ENCODE measurements around the gene ATAD3A.
"Not testable (repeated sequence)": the region's sequence is repeated elsewhere in the genome, so short reads cannot be mapped to it uniquely, and the experiment has no call there.

Gene ATAD3A

GRCh38 chr1:1504777-1505365, 7.1 kb upstream of the ATAD3A start:
- H3K27me3 ChIP-seq (ENCODE audit: low read length); H3K4me3 ChIP-seq (ENCODE audit: insufficient read depth, low read length, poor library complexity, severe bottlenecking); H3K36me3 ChIP-seq (ENCODE audit: low read length); H3K79me2 ChIP-seq (ENCODE audit: insufficient read depth, low read length); H4K20me1 ChIP-seq (ENCODE audit: low read depth, low read length); H3K9me2 ChIP-seq (replicated peaks; ENCODE audit: insufficient read depth, low read length); H3K9me3 ChIP-seq (ENCODE audit: insufficient read depth, low read length): not testable (repeated sequence)
- TF ChIP-seq, protein P1, sequence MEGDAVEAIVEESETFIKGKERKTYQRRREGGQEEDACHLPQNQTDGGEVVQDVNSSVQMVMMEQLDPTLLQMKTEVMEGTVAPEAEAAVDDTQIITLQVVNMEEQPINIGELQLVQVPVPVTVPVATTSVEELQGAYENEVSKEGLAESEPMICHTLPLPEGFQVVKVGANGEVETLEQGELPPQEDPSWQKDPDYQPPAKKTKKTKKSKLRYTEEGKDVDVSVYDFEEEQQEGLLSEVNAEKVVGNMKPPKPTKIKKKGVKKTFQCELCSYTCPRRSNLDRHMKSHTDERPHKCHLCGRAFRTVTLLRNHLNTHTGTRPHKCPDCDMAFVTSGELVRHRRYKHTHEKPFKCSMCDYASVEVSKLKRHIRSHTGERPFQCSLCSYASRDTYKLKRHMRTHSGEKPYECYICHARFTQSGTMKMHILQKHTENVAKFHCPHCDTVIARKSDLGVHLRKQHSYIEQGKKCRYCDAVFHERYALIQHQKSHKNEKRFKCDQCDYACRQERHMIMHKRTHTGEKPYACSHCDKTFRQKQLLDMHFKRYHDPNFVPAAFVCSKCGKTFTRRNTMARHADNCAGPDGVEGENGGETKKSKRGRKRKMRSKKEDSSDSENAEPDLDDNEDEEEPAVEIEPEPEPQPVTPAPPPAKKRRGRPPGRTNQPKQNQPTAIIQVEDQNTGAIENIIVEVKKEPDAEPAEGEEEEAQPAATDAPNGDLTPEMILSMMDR (IDR thresholded peaks at IDR 0.05; ENCODE audit: insufficient read depth, low read length, poor library complexity, severe bottlenecking): peak; percentile 38
- H3K4me2 ChIP-seq (ENCODE audit: low read depth, low read length, poor library complexity, severe bottlenecking): peak overlapping the region; percentile 37
- 0 out of 2 replicates have a peak overlapping the region, but pooled peaks have one; percentile 26 for H3K27ac ChIP-seq (ENCODE audit: low read depth, low read length)
- H2AFZ ChIP-seq (ENCODE audit: low read depth, low read length, severe bottlenecking): peak overlapping the region; percentile 61
- H3F3A ChIP-seq (ENCODE audit: insufficient read depth): peaks cover 15% of the 10 kb centered on the region; the same call in 1 of the 2 replicates
- 0 out of 2 replicates have a peak overlapping the region, but pooled peaks have one; percentile 0 for H3K9ac ChIP-seq (ENCODE audit: low read length)

GRCh38 chr1:1505366-1505798, 6.6 kb upstream of the ATAD3A start:
- Histone ChIP-seq H3K4me2 (ENCODE audit: low read depth, low read length, poor library complexity, severe bottlenecking) (peak overlapping the region; percentile 37), H3K27ac (ENCODE audit: low read depth, low read length) (0 out of 2 replicates have a peak overlapping the region, but pooled peaks have one; percentile 26), H2AFZ (ENCODE audit: low read depth, low read length, severe bottlenecking) (peak overlapping the region; percentile 61), H3K9ac (ENCODE audit: low read length) (0 out of 2 replicates have a peak overlapping the region, but pooled peaks have one; percentile 0), H3F3A (ENCODE audit: insufficient read depth) (peaks cover 16% of the 10 kb centered on the region; the same call in 1 of the 2 replicates)
- not testable (repeated sequence) for H3K9me3 ChIP-seq (ENCODE audit: insufficient read depth, low read length); H3K4me3 ChIP-seq (ENCODE audit: insufficient read depth, low read length, poor library complexity, severe bottlenecking); H3K9me2 ChIP-seq (replicated peaks; ENCODE audit: insufficient read depth, low read length); H3K27me3 ChIP-seq (ENCODE audit: low read length); H4K20me1 ChIP-seq (ENCODE audit: low read depth, low read length); H3K36me3 ChIP-seq (ENCODE audit: low read length); H3K79me2 ChIP-seq (ENCODE audit: insufficient read depth, low read length)

DNA sequence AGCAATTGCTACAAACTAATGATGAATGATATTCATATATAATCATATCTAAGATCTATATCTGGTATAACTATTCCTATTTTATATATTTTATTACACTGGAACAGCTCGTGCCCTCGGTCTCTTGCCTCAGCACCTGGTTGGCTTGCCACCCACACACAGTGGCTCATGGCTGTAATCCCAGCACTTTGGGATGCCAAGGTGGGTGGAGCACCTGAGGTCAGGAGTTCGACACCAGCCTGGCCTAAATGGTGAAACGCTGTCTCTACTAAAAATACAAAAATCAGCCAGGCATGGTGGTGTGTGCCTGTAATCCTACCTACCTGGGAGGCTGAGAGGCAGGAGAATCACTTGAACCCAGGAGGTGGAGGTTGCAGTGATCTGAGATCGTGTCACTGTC, 6.2 kb upstream of the ATAD3A start:
- H3K27me3 ChIP-seq (ENCODE audit: low read length); H3K4me3 ChIP-seq (ENCODE audit: insufficient read depth, low read length, poor library complexity, severe bottlenecking); H3K9me2 ChIP-seq (replicated peaks; ENCODE audit: insufficient read depth, low read length); H3K79me2 ChIP-seq (ENCODE audit: insufficient read depth, low read length); H4K20me1 ChIP-seq (ENCODE audit: low read depth, low read length); H3K9ac ChIP-seq (ENCODE audit: low read length); H3K27ac ChIP-seq (ENCODE audit: low read depth, low read length); H3K36me3 ChIP-seq (ENCODE audit: low read length); H3K9me3 ChIP-seq (ENCODE audit: insufficient read depth, low read length); H3K4me2 ChIP-seq (ENCODE audit: low read depth, low read length, poor library complexity, severe bottlenecking): not testable (repeated sequence)
- Histone ChIP-seq H2AFZ (ENCODE audit: low read depth, low read length, severe bottlenecking) (peak overlapping the region; percentile 61), H3F3A (ENCODE audit: insufficient read depth) (peaks cover 20% of the 10 kb centered on the region; the same call in 1 of the 2 replicates)

DNA sequence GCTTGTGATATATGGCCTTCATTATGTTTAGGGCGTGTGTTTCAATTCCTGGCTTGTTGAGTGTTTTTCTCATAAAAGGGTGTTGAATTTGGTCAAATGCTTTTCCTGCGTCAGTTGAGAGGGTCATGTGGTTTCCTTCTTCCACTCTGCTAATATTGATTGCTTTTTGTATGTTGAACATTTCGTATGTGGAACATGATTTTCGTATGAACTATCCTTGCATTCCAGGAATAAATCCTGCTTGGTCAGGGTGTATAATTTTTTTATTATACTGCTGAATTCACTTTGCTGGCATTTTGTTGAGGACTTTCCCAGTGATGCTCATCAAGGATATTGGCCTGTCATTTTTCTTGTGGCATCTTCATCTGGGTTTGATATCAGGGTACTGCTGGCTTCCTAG, 4.7 kb upstream of the ATAD3A start:
- Histone ChIP-seq H3K4me2 (ENCODE audit: low read depth, low read length, poor library complexity, severe bottlenecking) (no peak overlapping the region), H4K20me1 (ENCODE audit: low read depth, low read length) (no peaks in the 10 kb centered on the region), H3K9me3 (ENCODE audit: insufficient read depth, low read length) (no peaks in the 10 kb centered on the region), H3K36me3 (ENCODE audit: low read length) (no peaks in the 10 kb centered on the region), H3K79me2 (ENCODE audit: insufficient read depth, low read length) (no peaks in the 10 kb centered on the region), H3F3A (ENCODE audit: insufficient read depth) (peaks cover 21% of the 10 kb centered on the region; the same call in 1 of the 2 replicates), H2AFZ (ENCODE audit: low read depth, low read length, severe bottlenecking) (no peak overlapping the region), H3K27ac (ENCODE audit: low read depth, low read length) (no peak overlapping the region), H3K4me3 (ENCODE audit: insufficient read depth, low read length, poor library complexity, severe bottlenecking) (no peak overlapping the region), H3K9me2 (replicated peaks; ENCODE audit: insufficient read depth, low read length) (no peaks in the 10 kb centered on the region), H3K9ac (ENCODE audit: low read length) (no peak overlapping the region), H3K27me3 (ENCODE audit: low read length) (no peaks in the 10 kb centered on the region)
- TF ChIP-seq, protein P1 (IDR thresholded peaks at IDR 0.05; ENCODE audit: insufficient read depth, low read length, poor library complexity, severe bottlenecking): no peak
- no peak for TF ChIP-seq EZH2phosphoT487 (conservative IDR thresholded peaks at IDR 0.05; ENCODE audit: low read length)

DNA sequence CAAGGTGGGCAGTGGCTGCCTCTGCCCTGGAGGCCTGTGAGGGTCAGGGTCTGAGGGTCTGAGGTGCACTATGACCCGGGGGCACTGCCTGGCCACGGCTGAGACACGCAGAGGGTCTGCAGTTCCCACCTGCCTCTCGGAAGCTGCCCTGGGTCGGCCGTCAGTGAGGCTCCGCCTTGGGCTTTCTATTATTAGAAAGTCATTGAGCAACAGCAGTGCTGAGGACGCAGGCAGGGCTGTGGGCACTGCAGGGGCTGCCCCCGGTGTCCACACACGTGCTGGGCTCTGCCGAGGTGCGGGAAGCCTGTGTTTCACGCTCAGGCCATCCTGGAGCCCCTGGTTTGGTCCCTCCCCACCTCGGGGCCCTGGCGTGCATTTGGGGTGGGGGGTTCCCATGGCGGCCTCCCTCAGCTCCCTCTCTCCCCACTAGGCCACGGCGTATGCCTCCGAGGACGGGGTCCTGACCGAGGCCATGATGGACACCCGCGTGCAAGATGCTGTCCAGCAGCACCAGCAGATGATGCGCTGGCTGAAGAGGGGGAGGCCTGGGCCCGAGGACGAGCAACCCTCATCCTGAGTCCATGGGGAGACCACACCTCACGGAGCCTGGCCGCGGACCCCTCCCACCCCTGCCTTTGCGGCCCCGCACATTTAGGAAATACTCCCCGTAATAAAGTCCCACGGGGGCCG, 3.0 kb upstream of the ATAD3A start:
- H3K4me2 ChIP-seq (ENCODE audit: low read depth, low read length, poor library complexity, severe bottlenecking); H2AFZ ChIP-seq (ENCODE audit: low read depth, low read length, severe bottlenecking); H3K27me3 ChIP-seq (ENCODE audit: low read length); H3K9me2 ChIP-seq (replicated peaks; ENCODE audit: insufficient read depth, low read length); H4K20me1 ChIP-seq (ENCODE audit: low read depth, low read length); H3K4me3 ChIP-seq (ENCODE audit: insufficient read depth, low read length, poor library complexity, severe bottlenecking); H3K9me3 ChIP-seq (ENCODE audit: insufficient read depth, low read length); H3K36me3 ChIP-seq (ENCODE audit: low read length); H3K27ac ChIP-seq (ENCODE audit: low read depth, low read length); H3K9ac ChIP-seq (ENCODE audit: low read length): not testable (repeated sequence)
- Histone ChIP-seq H3K79me2 (ENCODE audit: insufficient read depth, low read length) (peaks cover 11% of the 10 kb centered on the region), H3F3A (ENCODE audit: insufficient read depth) (peaks cover 21% of the 10 kb centered on the region; the same call in 1 of the 2 replicates)

DNA sequence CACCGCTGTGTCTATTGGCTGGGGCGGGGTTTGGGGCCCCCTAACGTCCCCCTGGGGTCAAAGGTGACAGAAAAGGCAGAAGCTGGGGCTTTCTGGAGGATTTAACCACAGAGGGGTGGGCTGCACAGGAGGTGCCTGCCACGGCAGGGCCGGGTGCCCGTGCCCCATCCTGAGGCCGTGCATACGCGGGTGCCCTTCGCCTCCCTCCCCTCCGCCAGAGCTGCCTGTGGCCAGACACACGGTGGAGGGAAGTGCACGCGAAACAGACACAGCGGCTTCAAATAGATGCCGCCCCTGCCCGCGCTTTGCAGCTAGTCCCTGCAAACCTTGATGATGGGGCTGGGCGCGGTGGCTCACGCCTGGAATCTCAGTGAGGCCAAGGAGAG, 2.5 kb upstream of the ATAD3A start:
- H3K9me3 ChIP-seq (ENCODE audit: insufficient read depth, low read length); H3K36me3 ChIP-seq (ENCODE audit: low read length); H3K4me3 ChIP-seq (ENCODE audit: insufficient read depth, low read length, poor library complexity, severe bottlenecking); H3K9me2 ChIP-seq (replicated peaks; ENCODE audit: insufficient read depth, low read length); H3K4me2 ChIP-seq (ENCODE audit: low read depth, low read length, poor library complexity, severe bottlenecking); H4K20me1 ChIP-seq (ENCODE audit: low read depth, low read length); H2AFZ ChIP-seq (ENCODE audit: low read depth, low read length, severe bottlenecking); H3K27ac ChIP-seq (ENCODE audit: low read depth, low read length); H3K9ac ChIP-seq (ENCODE audit: low read length); H3K27me3 ChIP-seq (ENCODE audit: low read length): not testable (repeated sequence)
- H3F3A ChIP-seq (ENCODE audit: insufficient read depth): peaks cover 21% of the 10 kb centered on the region; the same call in 1 of the 2 replicates
- peaks cover 14% of the 10 kb centered on the region for H3K79me2 ChIP-seq (ENCODE audit: insufficient read depth, low read length)

Measured in SU-DHL-6 (cell line).